T-helper 17 cell (primary cell): ENCODE results near the gene EIF2B1. TPM values are rescaled to one million over a fixed set of nuclear protein-coding genes. Genes with fewer than 3 reads are reported as not detected.
A peak's percentile ranks its signal among the peaks of the same experiment; 100 is the strongest.
"Not testable (repeated sequence)": the region's sequence is repeated elsewhere in the genome, so short reads cannot be mapped to it uniquely, and the experiment has no call there.

Source experiments
- ATAC-seq: fragments of 150-1000 bp; cut with Tn5 transposase; 2 replicates; pipeline ENCODE4 v1.10.0; 2021; ENCODE audit warnings: mild to moderate bottlenecking, moderate library complexity
- DNase-seq, 3 donors: peaks; one replicate each; pipeline versions ENCODE4 v3.0.0 to v3.0.0-alpha.2; 2020 to 2021
- H3K9me3 ChIP-seq: one replicate; pipeline ENCODE4 v1.7.0; 2013; ENCODE audit warnings: low read length, mild to moderate bottlenecking; ENCODE audit not compliant: control insufficient read depth, poor library complexity, severe bottlenecking
- H3K27ac Mint-ChIP-seq: one replicate; pipeline ENCODE4 v1.8.0; 2022; ENCODE audit warnings: mild to moderate bottlenecking, moderate library complexity, mixed read lengths
- H3K27me3 Mint-ChIP-seq: one replicate; pipeline ENCODE4 v1.8.0; 2022; ENCODE audit warnings: mixed read lengths
- H3K36me3 Mint-ChIP-seq: one replicate; pipeline ENCODE4 v1.8.0; 2022; ENCODE audit warnings: low read depth, mixed read lengths
- H3K4me1 Mint-ChIP-seq: one replicate; pipeline ENCODE4 v1.8.0; 2022; ENCODE audit warnings: mild to moderate bottlenecking, mixed read lengths
- H3K4me3 Mint-ChIP-seq: one replicate; pipeline ENCODE4 v1.8.0; 2022; ENCODE audit warnings: mild to moderate bottlenecking, moderate library complexity, mixed read lengths
- total RNA-seq, 4 donors: library from RNA in 2 of 4; stranded (reverse) in 2 of 4; gene quantifications; one replicate each; pipeline ENCODE4 v1.2.3 and lab custom pipeline; 2022 to 2026

EIF2B1 gene
- total RNA-seq, 2 donors from 2014 or later = 43.0 to 45.6 TPM

DNA sequence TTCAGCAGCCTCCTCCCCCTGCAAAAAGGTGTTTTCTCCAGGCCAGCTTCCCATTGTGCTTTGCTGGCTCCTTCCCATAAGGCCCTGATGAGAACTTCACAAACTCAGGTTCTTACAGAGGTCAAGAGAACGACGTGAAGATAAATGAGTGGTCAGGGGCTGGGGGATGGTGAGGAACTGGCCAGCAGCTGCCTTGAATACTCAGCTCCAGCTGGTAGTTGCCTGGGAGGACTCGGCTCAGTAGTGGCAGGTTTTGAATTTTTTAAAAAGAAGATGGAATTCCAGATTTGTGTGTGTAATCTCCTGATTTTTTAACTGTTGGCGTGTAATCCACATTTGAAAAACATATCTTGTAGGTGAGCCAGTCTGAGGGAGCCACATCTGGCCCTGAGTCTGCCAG lies 25.7 kb downstream of the EIF2B1 start:
- Mint-ChIP-seq H3K27ac (no peak overlapping the region), H3K4me3 (no peak overlapping the region), H3K4me1 (peaks cover 10% of the 10 kb centered on the region), H3K27me3 (no peaks in the 10 kb centered on the region), H3K36me3 (peaks cover 4% of the 10 kb centered on the region)
- no peaks in the 10 kb centered on the region for H3K9me3 ChIP-seq
- no peak for DNase-seq
- ATAC-seq = no peak

DNA sequence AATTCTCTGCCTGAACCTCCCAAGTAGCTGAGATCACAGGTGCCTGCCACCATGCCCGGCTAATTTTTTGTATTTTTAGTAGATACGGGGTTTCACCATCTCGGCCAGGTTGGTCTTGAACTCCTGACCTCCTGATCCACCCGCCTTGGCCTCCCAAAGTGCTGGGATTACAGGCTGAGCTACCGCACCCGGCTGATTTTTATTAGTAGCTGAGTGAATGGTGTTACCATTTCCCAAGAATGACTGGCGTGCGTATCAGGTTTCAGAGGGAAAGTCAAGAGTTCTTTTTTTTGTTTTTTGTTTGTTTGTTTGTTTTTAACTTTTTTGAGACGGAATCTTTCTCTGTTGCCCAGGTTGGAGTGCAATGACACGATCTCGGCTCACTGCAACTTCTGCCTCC lies 30.0 kb downstream of the EIF2B1 start:
- H3K9me3 ChIP-seq, ATAC-seq, H3K4me3 Mint-ChIP-seq, H3K36me3 Mint-ChIP-seq, H3K27me3 Mint-ChIP-seq, H3K27ac Mint-ChIP-seq, DNase-seq: not testable (repeated sequence)
- peaks cover 25% of the 10 kb centered on the region for H3K4me1 Mint-ChIP-seq

- Mint-ChIP-seq H3K27me3 (no peaks in the 10 kb centered on the region), H3K4me1 (peaks cover 24% of the 10 kb centered on the region), H3K36me3 (peaks cover 3% of the 10 kb centered on the region), H3K27ac (peak overlapping the region; percentile 95), H3K4me3 (peak overlapping the region; percentile 99)
- DNase-seq (no peak), ATAC-seq (no peak)
- H3K9me3 ChIP-seq = no peaks in the 10 kb centered on the region
Measured at GRCh38 chr12:123602651-123603195, 30.8 kb downstream of the EIF2B1 start.

DNA sequence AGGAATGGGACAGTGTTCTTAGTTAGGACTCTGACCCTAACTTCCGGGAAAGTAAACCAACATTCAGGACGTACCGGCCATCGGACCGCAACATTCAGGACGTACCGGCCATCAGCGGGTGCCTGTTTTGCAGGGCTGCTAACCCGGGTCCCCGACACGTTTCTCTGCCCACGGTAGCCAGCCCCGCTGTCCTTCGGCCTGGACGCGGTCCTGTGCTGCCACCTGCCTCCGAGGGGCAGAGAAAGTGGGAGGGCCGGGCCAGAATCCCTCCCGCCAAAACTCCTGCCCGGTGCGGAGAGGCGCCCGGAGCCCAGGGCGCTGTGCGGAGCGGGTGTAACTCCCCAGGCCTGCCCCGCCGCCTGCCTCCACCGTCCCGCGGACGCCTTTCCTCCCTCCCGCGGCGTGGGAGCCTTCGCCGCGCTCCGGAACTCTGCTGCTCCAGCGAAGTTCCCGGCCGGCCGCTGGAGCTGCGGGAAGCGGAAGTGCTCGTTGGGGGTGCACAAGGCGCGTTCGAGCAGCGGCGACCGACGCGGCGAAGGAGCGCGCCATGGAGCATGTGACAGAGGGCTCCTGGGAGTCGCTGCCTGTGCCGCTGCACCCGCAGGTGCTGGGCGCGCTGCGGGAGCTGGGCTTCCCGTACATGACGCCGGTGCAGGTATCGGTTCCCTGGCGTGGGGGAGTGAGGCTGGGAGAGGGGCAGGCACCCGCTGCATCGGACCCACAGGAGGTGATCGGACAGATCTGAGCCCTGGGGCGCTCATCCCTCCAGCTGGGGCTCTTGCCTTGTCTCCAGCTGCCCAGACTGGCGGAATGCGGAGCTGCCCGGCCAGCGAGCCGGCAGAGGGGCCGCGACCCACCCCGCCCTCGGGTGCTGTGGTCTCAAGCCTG lies 31.6 kb downstream of the EIF2B1 start, which contains the start of gene DDX55:
Gene DDX55, plus strand, starts transcription at position 498 of the 888 bp plus-strand sequence. Its CDS starts 50 bp downstream, at position 548.
- Mint-ChIP-seq H3K27me3 (no peaks in the 10 kb centered on the region), H3K36me3 (peaks cover 3% of the 10 kb centered on the region), H3K4me3 (peak within 1 kb of the TSS; percentile 99), H3K4me1 (peaks cover 24% of the 10 kb centered on the region), H3K27ac (peak within 1 kb of the TSS; percentile 95)
- DNase-seq (peak; percentile 82 to 84 (median 82)), ATAC-seq (peak; percentile 94)
- no peaks in the 10 kb centered on the region for H3K9me3 ChIP-seq

GRCh38 chr12:123599721-123600120 lies 33.8 kb downstream of the EIF2B1 start:
- peak overlapping the region; percentile 95 for H3K27ac Mint-ChIP-seq
- H3K27me3 Mint-ChIP-seq = no peaks in the 10 kb centered on the region
- ATAC-seq = no peak

GRCh38 chr12:123599310-123599709 lies 34.2 kb downstream of the EIF2B1 start:
- DNase-seq (no peak), ATAC-seq (no peak)
- Mint-ChIP-seq H3K4me3 (peak overlapping the region; percentile 63), H3K36me3 (peaks cover 3% of the 10 kb centered on the region), H3K27ac (peak overlapping the region; percentile 79), H3K27me3 (no peaks in the 10 kb centered on the region), H3K4me1 (peaks cover 21% of the 10 kb centered on the region)
- H3K9me3 ChIP-seq = no peaks in the 10 kb centered on the region

More at GRCh38 chr12:123599721-123600120, 33.8 kb downstream of the EIF2B1 start:
- no peak for DNase-seq
- Mint-ChIP-seq H3K4me3 (peak overlapping the region; percentile 63), H3K36me3 (peaks cover 3% of the 10 kb centered on the region), H3K4me1 (peaks cover 21% of the 10 kb centered on the region)
- no peaks in the 10 kb centered on the region for H3K9me3 ChIP-seq

GRCh38 chr12:123598522-123598921 lies 35.0 kb downstream of the EIF2B1 start:
- H3K9me3 ChIP-seq = no peaks in the 10 kb centered on the region
- Mint-ChIP-seq H3K27ac (peak overlapping the region; percentile 79), H3K4me3 (no peak overlapping the region), H3K4me1 (peaks cover 21% of the 10 kb centered on the region), H3K27me3 (no peaks in the 10 kb centered on the region), H3K36me3 (peaks cover 3% of the 10 kb centered on the region)
- DNase-seq = no peak
- ATAC-seq = no peak

DNA sequence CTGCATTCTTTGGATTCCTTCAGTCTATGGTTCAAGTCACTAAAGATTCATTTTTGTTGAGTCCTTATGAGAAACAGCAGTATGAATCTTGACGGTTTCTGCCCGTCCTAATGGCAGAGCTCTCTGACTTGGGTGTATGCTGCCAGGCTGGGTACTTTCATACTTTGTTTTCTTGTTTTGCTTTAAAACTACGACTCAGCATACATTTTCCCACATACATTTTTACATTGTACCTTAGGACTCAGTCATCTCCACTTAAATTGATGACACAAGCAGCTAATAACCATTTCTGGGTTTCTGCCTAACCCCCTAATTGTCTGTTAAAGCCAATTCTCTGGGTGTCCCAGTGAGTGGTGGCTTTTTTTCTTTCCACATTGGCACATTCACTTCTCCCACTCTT lies 36.4 kb downstream of the EIF2B1 start:
- no peak for ATAC-seq
- Mint-ChIP-seq H3K4me1 (peaks cover 15% of the 10 kb centered on the region), H3K36me3 (peaks cover 4% of the 10 kb centered on the region), H3K27me3 (no peaks in the 10 kb centered on the region), H3K4me3 (no peak overlapping the region), H3K27ac (no peak overlapping the region)
- no peak for DNase-seq
- no peaks in the 10 kb centered on the region for H3K9me3 ChIP-seq

DNA sequence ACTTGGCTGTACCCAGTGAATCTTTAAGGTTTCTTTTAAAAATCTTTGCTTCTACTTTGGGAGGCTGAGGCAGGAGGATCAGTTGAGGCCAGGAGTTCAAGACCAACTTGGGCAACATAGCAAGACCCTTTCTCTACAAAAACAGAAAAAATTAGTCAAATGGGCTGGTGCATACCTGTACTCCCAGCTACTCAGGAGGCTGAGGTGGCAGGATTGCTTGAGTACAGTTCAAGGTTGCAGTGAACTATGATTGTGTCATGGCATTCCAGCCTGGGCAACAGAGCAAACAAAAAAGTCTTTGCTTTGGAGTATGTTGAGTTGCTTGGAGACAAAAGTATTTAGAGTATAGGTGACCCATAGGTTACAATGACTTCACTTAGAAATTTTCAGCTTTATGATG lies 37.8 kb downstream of the EIF2B1 start:
- Mint-ChIP-seq H3K27me3 (no peaks in the 10 kb centered on the region), H3K36me3 (peaks cover 6% of the 10 kb centered on the region), H3K4me3 (no peak overlapping the region), H3K27ac (no peak overlapping the region), H3K4me1 (peaks cover 16% of the 10 kb centered on the region)
- ATAC-seq (no peak), DNase-seq (no peak)
- no peaks in the 10 kb centered on the region for H3K9me3 ChIP-seq

- H3K9me3 ChIP-seq = no peaks in the 10 kb centered on the region
- Mint-ChIP-seq H3K36me3 (peaks cover 6% of the 10 kb centered on the region), H3K4me3 (no peak overlapping the region), H3K27me3 (no peaks in the 10 kb centered on the region), H3K4me1 (peaks cover 19% of the 10 kb centered on the region), H3K27ac (peak overlapping the region; percentile 53)
- no peak for ATAC-seq
- DNase-seq = no peak
Measured at GRCh38 chr12:123591702-123592481, 41.6 kb downstream of the EIF2B1 start.

- H3K9me3 ChIP-seq = no peaks in the 10 kb centered on the region
- Mint-ChIP-seq H3K27ac (no peak overlapping the region), H3K4me3 (no peak overlapping the region), H3K4me1 (peaks cover 15% of the 10 kb centered on the region), H3K27me3 (no peaks in the 10 kb centered on the region), H3K36me3 (no peaks in the 10 kb centered on the region)
- DNase-seq (no peak), ATAC-seq (no peak)
Measured at GRCh38 chr12:123580772-123581171, 52.7 kb downstream of the EIF2B1 start.

- not testable (repeated sequence) for H3K9me3 ChIP-seq, H3K27ac Mint-ChIP-seq, ATAC-seq, H3K4me3 Mint-ChIP-seq, H3K27me3 Mint-ChIP-seq, DNase-seq, H3K36me3 Mint-ChIP-seq
- H3K4me1 Mint-ChIP-seq = peaks cover 11% of the 10 kb centered on the region
Measured at GRCh38 chr12:123578829-123579228, 54.7 kb downstream of the EIF2B1 start.

DNA sequence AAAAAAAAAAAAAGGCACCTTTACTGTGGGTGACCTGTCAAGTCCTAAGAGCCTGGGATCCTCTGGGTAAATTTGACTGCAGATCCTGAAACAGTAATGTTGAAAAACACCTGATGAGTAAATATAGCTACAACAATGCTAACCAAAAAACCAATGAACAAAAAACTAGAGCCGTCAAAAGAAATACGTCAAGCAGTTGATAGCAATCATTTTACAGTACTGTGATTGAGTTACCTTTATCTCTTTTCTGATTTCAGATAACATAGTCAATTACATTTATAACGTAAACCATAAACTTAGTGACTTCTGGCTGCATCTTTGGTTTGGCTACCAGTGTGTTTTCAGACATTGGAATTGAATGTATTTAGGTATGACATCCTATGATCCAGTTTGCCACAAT lies 55.2 kb downstream of the EIF2B1 start:
- H3K27ac Mint-ChIP-seq = no peak overlapping the region

More for the DNA sequence above, 55.2 kb downstream of the EIF2B1 start:
- H3K9me3 ChIP-seq = no peaks in the 10 kb centered on the region
- no peak overlapping the region for H3K4me3 Mint-ChIP-seq
- DNase-seq (no peak), ATAC-seq (no peak)
- no peaks in the 10 kb centered on the region for H3K36me3 Mint-ChIP-seq
- peaks cover 12% of the 10 kb centered on the region for H3K4me1 Mint-ChIP-seq
- H3K27me3 Mint-ChIP-seq = no peaks in the 10 kb centered on the region
